ENCODE data around the gene NDC1. TPM values are rescaled to one million over a fixed set of nuclear protein-coding genes. Genes with fewer than 3 reads are reported as not detected.

NDC1 gene
- total RNA-seq, 4 donors from 2014 or later = 6.0 to 15.1 (median 11.9) TPM

DNA sequence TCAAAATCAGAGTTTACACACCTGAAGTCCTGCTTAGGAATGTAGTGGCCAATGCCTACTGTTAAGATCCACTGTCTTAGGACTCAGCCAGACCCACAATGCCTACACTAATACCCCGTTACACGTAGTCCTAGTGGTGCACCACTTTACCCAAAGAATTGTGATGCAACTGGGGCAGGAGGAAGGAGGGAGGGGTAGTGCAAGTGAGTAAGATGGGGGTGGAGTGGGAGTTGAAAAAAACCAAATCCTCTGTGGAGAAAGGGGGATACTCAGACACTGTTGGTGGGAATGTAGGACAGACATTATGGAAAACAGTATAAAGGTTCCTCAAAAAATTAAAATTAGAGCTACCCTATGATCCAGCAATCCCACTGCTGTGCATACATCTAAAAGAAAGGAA lies 118.6 kb downstream of the NDC1 start:
- TF ChIP-seq, protein P1, sequence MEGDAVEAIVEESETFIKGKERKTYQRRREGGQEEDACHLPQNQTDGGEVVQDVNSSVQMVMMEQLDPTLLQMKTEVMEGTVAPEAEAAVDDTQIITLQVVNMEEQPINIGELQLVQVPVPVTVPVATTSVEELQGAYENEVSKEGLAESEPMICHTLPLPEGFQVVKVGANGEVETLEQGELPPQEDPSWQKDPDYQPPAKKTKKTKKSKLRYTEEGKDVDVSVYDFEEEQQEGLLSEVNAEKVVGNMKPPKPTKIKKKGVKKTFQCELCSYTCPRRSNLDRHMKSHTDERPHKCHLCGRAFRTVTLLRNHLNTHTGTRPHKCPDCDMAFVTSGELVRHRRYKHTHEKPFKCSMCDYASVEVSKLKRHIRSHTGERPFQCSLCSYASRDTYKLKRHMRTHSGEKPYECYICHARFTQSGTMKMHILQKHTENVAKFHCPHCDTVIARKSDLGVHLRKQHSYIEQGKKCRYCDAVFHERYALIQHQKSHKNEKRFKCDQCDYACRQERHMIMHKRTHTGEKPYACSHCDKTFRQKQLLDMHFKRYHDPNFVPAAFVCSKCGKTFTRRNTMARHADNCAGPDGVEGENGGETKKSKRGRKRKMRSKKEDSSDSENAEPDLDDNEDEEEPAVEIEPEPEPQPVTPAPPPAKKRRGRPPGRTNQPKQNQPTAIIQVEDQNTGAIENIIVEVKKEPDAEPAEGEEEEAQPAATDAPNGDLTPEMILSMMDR (IDR thresholded peaks at IDR 0.05; ENCODE audit: low read depth) = no peak

DNA sequence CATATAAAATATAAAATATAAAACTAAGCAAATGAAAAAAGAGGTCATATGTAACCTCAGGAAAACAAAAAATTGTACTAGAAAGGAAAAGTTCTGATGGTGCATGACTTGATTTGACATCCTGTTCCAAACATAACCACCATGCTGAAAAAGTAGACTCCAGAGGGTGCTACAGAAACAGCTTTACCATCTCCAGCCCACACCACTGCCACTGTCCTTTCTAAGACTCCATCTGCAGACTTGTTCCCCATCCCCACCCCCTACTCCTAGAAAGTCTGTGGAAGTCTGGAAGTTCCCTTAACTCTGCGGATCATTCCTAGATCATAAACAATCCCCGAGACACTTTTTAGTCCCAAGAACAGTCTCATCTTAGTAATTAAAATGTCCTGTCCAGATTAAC lies 119.7 kb downstream of the NDC1 start:
- TF ChIP-seq, protein P1 (IDR thresholded peaks at IDR 0.05; ENCODE audit: low read depth) = no peak

DNA sequence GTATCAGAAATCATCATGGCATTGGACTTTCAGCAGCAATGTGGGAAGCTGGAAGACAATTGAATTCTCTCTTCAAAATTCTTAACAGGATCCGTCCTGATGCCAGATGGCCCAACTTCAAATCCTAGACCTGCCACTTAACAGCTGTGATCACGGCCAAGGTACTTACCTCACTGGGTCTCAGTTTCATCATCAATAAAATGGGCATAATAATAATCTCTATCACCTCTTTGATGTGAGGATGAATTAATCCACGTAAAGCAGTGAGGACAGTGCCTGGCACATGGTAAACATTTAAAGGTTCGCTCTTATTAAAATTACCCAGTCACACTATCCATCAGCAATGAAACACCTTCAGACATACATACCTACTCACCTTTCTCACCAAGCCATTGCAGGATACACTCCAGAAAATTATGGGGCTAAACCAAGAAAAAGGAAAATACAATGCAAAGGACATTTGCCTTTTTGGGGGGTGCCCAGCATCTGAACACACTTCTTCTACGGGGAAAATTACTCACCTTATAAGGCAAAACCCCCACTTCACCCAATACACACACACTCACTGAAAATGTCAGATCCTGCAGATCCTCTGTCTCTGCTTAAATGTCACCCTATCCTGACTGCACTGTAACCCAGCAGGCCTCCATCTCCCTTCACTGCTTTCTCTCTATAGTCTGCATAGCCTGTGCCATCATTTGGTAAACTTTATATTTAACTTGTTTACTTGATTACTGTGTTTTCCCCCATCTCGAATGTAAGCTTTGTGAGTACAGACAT lies 120.9 kb downstream of the NDC1 start:
- TF ChIP-seq, protein P1 (IDR thresholded peaks at IDR 0.05; ENCODE audit: low read depth) = no peak

- TF ChIP-seq, protein P1 (IDR thresholded peaks at IDR 0.05; ENCODE audit: low read depth) = no peak
Observed at GRCh38 chr1:53716150-53716549, 121.9 kb downstream of the NDC1 start.

GRCh38 chr1:53715478-53715877 lies 122.6 kb downstream of the NDC1 start:
- TF ChIP-seq, protein P1 (IDR thresholded peaks at IDR 0.05; ENCODE audit: low read depth) = no peak

Small RNA genes lying within 50 kb of the gene (small RNA-seq; reads per million reads assigned to genes)
- gene AL049745.1 (not detected), gene RF00418 (not detected)

Other genes with a start within 250 kb of the NDC1 start
- 1 to 10 TPM in 1 of 4 donors, under 1 TPM in 1, not detected in 2; 0.17 to 3.6 TPM for gene GLIS1, start 99.1 kb downstream of the NDC1 start, total RNA-seq
- 10 to 100 TPM; 17.0 to 35.2 (median 23.9) TPM for gene YIPF1, start 51.5 kb upstream of the NDC1 start, total RNA-seq
- gene DIO1, start 55.9 kb upstream of the NDC1 start, total RNA-seq = not detected
- 10 to 100 TPM; 13.2 to 34.1 (median 21.7) TPM for gene IFT25, start 107.4 kb upstream of the NDC1 start, total RNA-seq
- gene LRRC42, start 108.1 kb upstream of the NDC1 start, total RNA-seq = 10 to 100 TPM in 3 of 4 donors, 1 to 10 TPM in 1; 9.6 to 19.4 (median 15.3) TPM
- gene LDLRAD1, start 179.9 kb upstream of the NDC1 start, total RNA-seq = not detected
- 100 to 1,000 TPM; 184 to 344 (median 338) TPM for gene TMEM59, start 214.9 kb upstream of the NDC1 start, total RNA-seq
- 1 to 10 TPM; 3.3 to 5.6 (median 4.4) TPM for gene TCEANC2, start 215.3 kb upstream of the NDC1 start, total RNA-seq

Measured in subcutaneous adipose tissue (tissue), 4 donors.